Upper lobe of left lung (tissue), 4 donors: Measurements from ENCODE around the gene METTL23.

Experiments
- EP300 ChIP-seq, 4 donors: sonication (generic); formaldehyde crosslinking; IDR thresholded peaks; one replicate each; pipeline ENCODE4 v1.5.1; 2017; ENCODE audit warnings: antibody characterized with exemption in 4 of 4, control low read depth in 2 of 4
- POLR2A ChIP-seq, 4 donors: fragments of 450-650 bp; IDR thresholded peaks; one replicate each; pipeline ENCODE4 v1.5.1; 2016 to 2017; ENCODE audit warnings: antibody characterized with exemption in 4 of 4, mild to moderate bottlenecking in 2 of 4
- POLR2AphosphoS5 ChIP-seq, 2 donors: sonication (generic); formaldehyde crosslinking; IDR thresholded peaks; one replicate each; pipeline ENCODE4 v1.5.1; 2017; ENCODE audit warnings: antibody characterized with exemption in 2 of 2
- TF ChIP-seq, protein P1 (sequence below), 6 experiments: fragments of 450-650 bp in 4 of 6; fragments of 200-600 bp in 2 of 6; sonication (generic) in 2 of 6; IDR thresholded peaks; one replicate each; pipeline ENCODE4 v1.5.1; 2016 to 2019; ENCODE audit warnings: antibody characterized with exemption in 6 of 6

- TF ChIP-seq, protein P1, sequence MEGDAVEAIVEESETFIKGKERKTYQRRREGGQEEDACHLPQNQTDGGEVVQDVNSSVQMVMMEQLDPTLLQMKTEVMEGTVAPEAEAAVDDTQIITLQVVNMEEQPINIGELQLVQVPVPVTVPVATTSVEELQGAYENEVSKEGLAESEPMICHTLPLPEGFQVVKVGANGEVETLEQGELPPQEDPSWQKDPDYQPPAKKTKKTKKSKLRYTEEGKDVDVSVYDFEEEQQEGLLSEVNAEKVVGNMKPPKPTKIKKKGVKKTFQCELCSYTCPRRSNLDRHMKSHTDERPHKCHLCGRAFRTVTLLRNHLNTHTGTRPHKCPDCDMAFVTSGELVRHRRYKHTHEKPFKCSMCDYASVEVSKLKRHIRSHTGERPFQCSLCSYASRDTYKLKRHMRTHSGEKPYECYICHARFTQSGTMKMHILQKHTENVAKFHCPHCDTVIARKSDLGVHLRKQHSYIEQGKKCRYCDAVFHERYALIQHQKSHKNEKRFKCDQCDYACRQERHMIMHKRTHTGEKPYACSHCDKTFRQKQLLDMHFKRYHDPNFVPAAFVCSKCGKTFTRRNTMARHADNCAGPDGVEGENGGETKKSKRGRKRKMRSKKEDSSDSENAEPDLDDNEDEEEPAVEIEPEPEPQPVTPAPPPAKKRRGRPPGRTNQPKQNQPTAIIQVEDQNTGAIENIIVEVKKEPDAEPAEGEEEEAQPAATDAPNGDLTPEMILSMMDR (IDR thresholded peaks at IDR 0.05), result no peak
- TF ChIP-seq POLR2A (IDR thresholded peaks at IDR 0.05), result no peak
- TF ChIP-seq POLR2AphosphoS5 (IDR thresholded peaks at IDR 0.05), result no peak
- TF ChIP-seq EP300 (IDR thresholded peaks at IDR 0.05), result no peak
Observed at GRCh38 chr17:76721463-76721862, 5.2 kb upstream of the METTL23 start.
